OCI-LY1 (cell line): ENCODE measurements around the gene EGFL8.

Experiments
- H2AFZ ChIP-seq: fragments of 200-600 bp; sonication (generic), shearing (Covaris generic); 2 replicates; pipeline ENCODE4 v1.6.0; 2014; ENCODE audit warnings: antibody characterized with exemption, mild to moderate bottlenecking, low read length
- H3F3A ChIP-seq: fragments of 200-600 bp; sonication (generic), shearing (Covaris generic); 2 replicates; pipeline ENCODE4 v1.6.0; 2014; ENCODE audit warnings: mild to moderate bottlenecking, antibody characterized with exemption, low read length, moderate library complexity; ENCODE audit not compliant: insufficient read depth
- H3K27ac ChIP-seq: fragments of 200-600 bp; sonication (generic); 2 replicates; pipeline ENCODE4 v1.5.1; 2014; ENCODE audit warnings: low read length, mixed run types, mild to moderate bottlenecking, low read depth; ENCODE audit not compliant: poor library complexity, severe bottlenecking
- H3K27me3 ChIP-seq: fragments of 200-600 bp; sonication (generic); 2 replicates; pipeline ENCODE4 v1.6.0; 2014; ENCODE audit warnings: antibody characterized with exemption, mild to moderate bottlenecking, low read length, moderate library complexity; ENCODE audit not compliant: insufficient read depth
- H3K36me3 ChIP-seq: fragments of 200-600 bp; sonication (generic); 2 replicates; pipeline ENCODE4 v1.6.1; 2014; ENCODE audit warnings: mild to moderate bottlenecking, antibody characterized with exemption, low read length, moderate library complexity, mixed read lengths; ENCODE audit not compliant: insufficient read depth
- H3K4me1 ChIP-seq: fragments of 200-600 bp; sonication (generic); 2 replicates; pipeline ENCODE4 v1.5.1; 2014; ENCODE audit warnings: mild to moderate bottlenecking, low read length, moderate library complexity; ENCODE audit not compliant: insufficient read depth, severe bottlenecking
- H3K4me2 ChIP-seq: fragments of 200-600 bp; sonication (generic), shearing (Covaris generic); 2 replicates; pipeline ENCODE4 v1.6.1; 2014; ENCODE audit warnings: low read length
- H3K4me3 ChIP-seq: fragments of 200-600 bp; sonication (generic); 2 replicates; pipeline ENCODE4 v1.5.1; 2014; ENCODE audit warnings: low read length, low read depth, mild to moderate bottlenecking, mixed read lengths; ENCODE audit not compliant: poor library complexity, severe bottlenecking
- H3K79me2 ChIP-seq: fragments of 200-600 bp; shearing (Covaris generic); 2 replicates; pipeline ENCODE4 v1.6.1; 2016; ENCODE audit warnings: mixed run types, low read length, mixed read lengths; ENCODE audit not compliant: insufficient read depth
- H3K9ac ChIP-seq: fragments of 200-600 bp; sonication (generic), shearing (Covaris generic); 2 replicates; pipeline ENCODE4 v1.6.1; 2014; ENCODE audit warnings: mild to moderate bottlenecking, low read length, mixed read lengths
- H3K9me2 ChIP-seq: fragments of 200-600 bp; sonication (generic), shearing (Covaris generic); 2 replicates; pipeline ENCODE4 v1.6.1; 2014; ENCODE audit warnings: low read depth, mild to moderate bottlenecking, low read length, mixed read lengths
- H3K9me3 ChIP-seq: fragments of 200-600 bp; shearing (Covaris generic); 2 replicates; pipeline ENCODE4 v1.6.1; 2014; ENCODE audit warnings: low read length, mixed read lengths
- H4K20me1 ChIP-seq: fragments of 200-600 bp; sonication (generic), shearing (Covaris generic); 2 replicates; pipeline ENCODE4 v1.6.0; 2016; ENCODE audit warnings: mild to moderate bottlenecking, low read length; ENCODE audit not compliant: insufficient read depth
- EZH2 ChIP-seq: fragments of 200-600 bp; sonication (generic), shearing (Covaris generic); IDR thresholded peaks from 2 replicates; pipeline ENCODE4 v1.8.0; 2017; ENCODE audit warnings: borderline replicate concordance, mixed run types, mild to moderate bottlenecking, antibody characterized with exemption, low read length, moderate library complexity, mixed read lengths
- TF ChIP-seq, protein P1 (sequence below): fragments of 200-600 bp; sonication (generic), shearing (Covaris generic); IDR thresholded peaks from 2 replicates; pipeline ENCODE4 v1.5.1; 2017; ENCODE audit warnings: mild to moderate bottlenecking, antibody characterized with exemption, low read length, moderate library complexity, mixed read lengths

The EGFL8 gene

DNA sequence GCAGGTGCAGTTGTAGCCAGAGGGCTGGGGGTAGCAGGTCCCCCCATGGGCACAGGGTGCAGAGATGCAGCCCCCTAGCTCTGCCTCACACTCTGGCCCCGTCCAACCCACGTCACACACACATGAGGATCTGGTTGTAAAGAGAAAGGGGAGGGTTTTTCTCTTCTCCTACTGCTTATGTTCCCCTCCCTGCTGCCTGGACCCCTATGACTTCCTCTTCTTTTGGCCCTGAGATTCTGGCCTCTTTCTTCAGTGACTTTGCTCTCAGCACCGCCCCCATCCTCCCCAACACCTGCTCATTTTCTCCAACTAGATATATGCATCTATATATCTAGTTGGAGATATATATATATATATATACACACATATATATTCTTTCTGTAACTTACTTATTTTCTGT lies 49.7 kb downstream of the EGFL8 start:
- no peaks in the 10 kb centered on the region for H3K79me2 ChIP-seq
- H3K27ac ChIP-seq = no peak overlapping the region
- H3K9ac ChIP-seq = no peak overlapping the region
- no peak overlapping the region for H3K4me3 ChIP-seq
- no peaks in the 10 kb centered on the region for H3K9me2 ChIP-seq
- no peaks in the 10 kb centered on the region for H4K20me1 ChIP-seq
- TF ChIP-seq EZH2 = no peak
- TF ChIP-seq, protein P1, sequence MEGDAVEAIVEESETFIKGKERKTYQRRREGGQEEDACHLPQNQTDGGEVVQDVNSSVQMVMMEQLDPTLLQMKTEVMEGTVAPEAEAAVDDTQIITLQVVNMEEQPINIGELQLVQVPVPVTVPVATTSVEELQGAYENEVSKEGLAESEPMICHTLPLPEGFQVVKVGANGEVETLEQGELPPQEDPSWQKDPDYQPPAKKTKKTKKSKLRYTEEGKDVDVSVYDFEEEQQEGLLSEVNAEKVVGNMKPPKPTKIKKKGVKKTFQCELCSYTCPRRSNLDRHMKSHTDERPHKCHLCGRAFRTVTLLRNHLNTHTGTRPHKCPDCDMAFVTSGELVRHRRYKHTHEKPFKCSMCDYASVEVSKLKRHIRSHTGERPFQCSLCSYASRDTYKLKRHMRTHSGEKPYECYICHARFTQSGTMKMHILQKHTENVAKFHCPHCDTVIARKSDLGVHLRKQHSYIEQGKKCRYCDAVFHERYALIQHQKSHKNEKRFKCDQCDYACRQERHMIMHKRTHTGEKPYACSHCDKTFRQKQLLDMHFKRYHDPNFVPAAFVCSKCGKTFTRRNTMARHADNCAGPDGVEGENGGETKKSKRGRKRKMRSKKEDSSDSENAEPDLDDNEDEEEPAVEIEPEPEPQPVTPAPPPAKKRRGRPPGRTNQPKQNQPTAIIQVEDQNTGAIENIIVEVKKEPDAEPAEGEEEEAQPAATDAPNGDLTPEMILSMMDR = no peak
- H3F3A ChIP-seq = no peaks in the 10 kb centered on the region
- no peaks in the 10 kb centered on the region for H3K36me3 ChIP-seq
- H3K4me1 ChIP-seq = no peaks in the 10 kb centered on the region
- H3K4me2 ChIP-seq = no peak overlapping the region
- no peak overlapping the region for H2AFZ ChIP-seq
- H3K27me3 ChIP-seq = no peaks in the 10 kb centered on the region
- no peaks in the 10 kb centered on the region for H3K9me3 ChIP-seq

DNA sequence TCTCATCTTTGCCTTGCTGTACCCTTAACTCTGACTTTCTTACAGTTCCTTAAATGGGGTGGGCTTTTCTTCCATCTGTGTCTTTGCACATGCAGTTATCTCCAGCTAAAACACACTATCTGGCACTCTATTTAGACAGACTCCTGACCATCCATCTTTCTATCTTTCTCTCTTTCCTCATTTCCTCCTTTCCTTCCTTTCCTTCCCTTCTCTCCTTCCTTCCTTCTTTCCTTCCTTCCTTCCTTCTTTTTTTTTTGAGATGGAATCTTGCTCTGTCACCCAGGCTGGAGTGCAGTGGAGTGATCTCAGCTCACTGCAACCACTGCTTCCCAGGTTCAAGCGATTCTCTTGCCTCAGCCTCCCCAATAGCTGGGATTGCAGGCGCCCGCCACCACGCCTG lies 51.2 kb downstream of the EGFL8 start:
- Histone ChIP-seq H3F3A (no peaks in the 10 kb centered on the region), H3K36me3 (no peaks in the 10 kb centered on the region), H4K20me1 (no peaks in the 10 kb centered on the region), H3K27me3 (no peaks in the 10 kb centered on the region), H3K4me2 (no peak overlapping the region), H3K79me2 (no peaks in the 10 kb centered on the region), H3K4me1 (no peaks in the 10 kb centered on the region), H3K9me2 (no peaks in the 10 kb centered on the region), H2AFZ (no peak overlapping the region), H3K9ac (no peak overlapping the region), H3K9me3 (no peaks in the 10 kb centered on the region), H3K27ac (no peak overlapping the region), H3K4me3 (no peak overlapping the region)
- TF ChIP-seq, protein P1 = no peak
- TF ChIP-seq EZH2 = no peak

DNA sequence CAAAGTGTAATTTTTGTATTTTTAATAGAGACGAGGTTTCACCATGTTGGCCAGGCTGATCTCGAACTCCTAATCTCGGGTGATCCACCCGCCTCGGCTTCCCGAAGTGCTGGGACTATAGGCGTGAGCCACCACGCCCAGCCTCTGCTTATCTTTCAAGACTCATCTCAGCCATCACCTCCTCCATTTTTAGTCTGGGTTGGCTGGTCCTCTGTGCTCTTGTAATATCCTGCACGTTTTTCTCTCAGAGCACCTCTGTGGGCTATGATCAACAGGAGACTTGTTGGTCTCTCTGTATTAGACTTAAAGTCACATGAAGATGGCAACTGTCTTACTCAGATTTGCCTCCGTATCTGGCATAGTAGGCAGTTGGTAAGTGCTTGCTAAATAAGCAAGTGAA lies 51.9 kb downstream of the EGFL8 start:
- TF ChIP-seq, protein P1 = no peak
- no peak for TF ChIP-seq EZH2
- no peak overlapping the region for H3K27ac ChIP-seq

More for the DNA sequence above, 51.9 kb downstream of the EGFL8 start:
- Histone ChIP-seq H3K9me2 (no peaks in the 10 kb centered on the region), H2AFZ (no peak overlapping the region), H3K4me1 (no peaks in the 10 kb centered on the region), H3K36me3 (no peaks in the 10 kb centered on the region), H3K79me2 (no peaks in the 10 kb centered on the region), H3K4me2 (no peak overlapping the region), H4K20me1 (no peaks in the 10 kb centered on the region), H3K27me3 (no peaks in the 10 kb centered on the region), H3F3A (no peaks in the 10 kb centered on the region), H3K9ac (no peak overlapping the region), H3K9me3 (no peaks in the 10 kb centered on the region), H3K4me3 (no peak overlapping the region)
